ENCODE data around the gene NRXN2. TPM values are rescaled to one million over a fixed set of nuclear protein-coding genes. Genes with fewer than 3 reads are reported as not detected.

The NRXN2 gene
- total RNA-seq, 1 experiment from 2014 or later: 0.15 TPM

- in situ Hi-C loops (cut with HindIII; ENCODE audit: low pct_unique_long_range_greater_than_20kb, low sequenced_read_pairs): no loop called here
- DNase-seq (ENCODE audit: low read depth, low spot score) (no peak), ATAC-seq (no peak)
- intact Hi-C loops (cut with micrococcal nuclease; ENCODE audit: unreplicated experiment): no loop called here
- Histone ChIP-seq H3K27me3 (ENCODE audit: control insufficient read depth, insufficient read depth, low read length) (no peaks in the 10 kb centered on the region), H3K27ac (ENCODE audit: low read length) (no peak overlapping the region), H3K4me1 (ENCODE audit: control insufficient read depth, insufficient read depth, low read length) (peaks cover 13% of the 10 kb centered on the region), H3K9me3 (ENCODE audit: control insufficient read depth, insufficient read depth, low read depth, low read length) (no peaks in the 10 kb centered on the region), H3K36me3 (ENCODE audit: control insufficient read depth, insufficient read depth, low read length) (no peaks in the 10 kb centered on the region; the same call in 1 of the 2 replicates), H3K4me3 (ENCODE audit: low read depth in 2 of 2, low read length in 2 of 2) (peak overlapping the region; percentile 39 to 71)
- no TSS peak for BruUV-seq (replicated peaks)
- ChIA-PET POLR2A (no interaction called here), CTCF (no interaction called here)
- TF ChIP-seq SIN3A (IDR thresholded peaks at IDR 0.05; ENCODE audit: borderline replicate concordance, insufficient read depth, low read depth, low read length) (no peak), REST (IDR thresholded peaks at IDR 0.05; ENCODE audit: insufficient read depth in 1 of 2, low read depth in 2 of 2, low read length in 1 of 2) (no peak), POLR2AphosphoS5 (IDR thresholded peaks at IDR 0.05; ENCODE audit: low read depth, low read length) (no peak), CTCF (IDR thresholded peaks at IDR 0.05) (no peak), TCF7L2 (IDR thresholded peaks at IDR 0.05; ENCODE audit: low read depth, low read length) (no peak)
Observed at GRCh38 chr11:64745189-64745520, 22.2 kb upstream of the NRXN2 start.

GRCh38 chr11:64744544-64745188, 21.7 kb upstream of the NRXN2 start:
- H3K4me1 ChIP-seq (ENCODE audit: control insufficient read depth, insufficient read depth, low read length): peaks cover 13% of the 10 kb centered on the region
- in situ Hi-C loops (cut with HindIII; ENCODE audit: low pct_unique_long_range_greater_than_20kb, low sequenced_read_pairs): no loop called here
- ChIA-PET CTCF (interaction anchor here (1.7 kb wide), 1 partner anchor 16 kb away, joined by 7 read pairs; the partner anchor contains the start of gene PYGM), POLR2A (no interaction called here)
- DNase-seq (ENCODE audit: low read depth, low spot score) (no peak), ATAC-seq (no peak)
- TF ChIP-seq POLR2AphosphoS5 (IDR thresholded peaks at IDR 0.05; ENCODE audit: low read depth, low read length): no peak
- no peak for TF ChIP-seq CTCF (IDR thresholded peaks at IDR 0.05)
- no peak for TF ChIP-seq REST (IDR thresholded peaks at IDR 0.05; ENCODE audit: insufficient read depth in 1 of 2, low read depth in 2 of 2, low read length in 1 of 2)
- no peak for TF ChIP-seq TCF7L2 (IDR thresholded peaks at IDR 0.05; ENCODE audit: low read depth, low read length)
- TF ChIP-seq SIN3A (IDR thresholded peaks at IDR 0.05; ENCODE audit: borderline replicate concordance, insufficient read depth, low read depth, low read length): no peak
- H3K9me3 ChIP-seq (ENCODE audit: control insufficient read depth, insufficient read depth, low read depth, low read length): no peaks in the 10 kb centered on the region
- H3K36me3 ChIP-seq (ENCODE audit: control insufficient read depth, insufficient read depth, low read length): no peaks in the 10 kb centered on the region; the same call in 1 of the 2 replicates
- BruUV-seq (replicated peaks): no TSS peak
- peak overlapping the region; percentile 39 to 71 for H3K4me3 ChIP-seq (ENCODE audit: low read depth in 2 of 2, low read length in 2 of 2)
- no peak overlapping the region for H3K27ac ChIP-seq (ENCODE audit: low read length)
- H3K27me3 ChIP-seq (ENCODE audit: control insufficient read depth, insufficient read depth, low read length): no peaks in the 10 kb centered on the region
- intact Hi-C loops (cut with micrococcal nuclease; ENCODE audit: unreplicated experiment): no loop called here
